Endothelial cell of umbilical vein (primary cell): ENCODE results near the gene PSAPL1. TPM values are rescaled to one million over a fixed set of nuclear protein-coding genes. Genes with fewer than 3 reads are reported as not detected.

Experiments used
- BruUV-seq: library from RNA; stranded (reverse); fragments of 400-500 nt; replicated peaks from 2 replicates; lab custom pipeline; 2021; lab: Mats Ljungman, UMichigan
- CTCF ChIA-PET: fragments of 300-600, 350-600 bp; sonication (Branson Sonifier 250); formaldehyde crosslinking; loops from one replicate; lab custom pipeline; 2021; ENCODE audit warnings: antibody characterized with exemption, inconsistent platforms; lab: Charles Lee
- POLR2A ChIA-PET: fragments of 300-600, 350-600 bp; sonication (Branson Sonifier 250); formaldehyde crosslinking; loops from one replicate; lab custom pipeline; 2021; ENCODE audit warnings: antibody characterized with exemption, inconsistent platforms; lab: Charles Lee
- DNase-seq: peaks from one replicate; pipeline ENCODE4 v3.0.0-alpha.2; 2011; ENCODE audit warnings: low read depth, low spot score
- FAIRE-seq: peaks from 2 replicates; lab custom pipeline; 2011; peaks lifted over from hg19 to GRCh38; lab: Jason Lieb, UNC
- H2AFZ ChIP-seq: 2 replicates; pipeline ENCODE4 v1.6.0; 2012; ENCODE audit warnings: low read depth, low read length, control low read depth, inconsistent platforms
- H3K27ac ChIP-seq: 2 replicates; pipeline ENCODE4 v1.5.1; 2011; ENCODE audit warnings: low read depth, mild to moderate bottlenecking, control low read depth, low read length, moderate library complexity; ENCODE audit not compliant: insufficient read depth
- H3K27me3 ChIP-seq, 2 experiments: 2 replicates each; pipeline versions ENCODE4 v1.6.0 to v1.6.1; 2011; ENCODE audit warnings: low read length in 2 of 2, mixed read lengths in 1 of 2; ENCODE audit not compliant: control insufficient read depth in 2 of 2, insufficient read depth in 2 of 2
- H3K36me3 ChIP-seq, 2 experiments: 2 replicates in 1 of 2; 3 replicates in 1 of 2; pipeline ENCODE4 v1.5.1; 2011; ENCODE audit warnings: low read length in 2 of 2, mild to moderate bottlenecking in 1 of 2, moderate library complexity in 1 of 2; ENCODE audit not compliant: control insufficient read depth in 2 of 2, insufficient read depth in 2 of 2; ENCODE audit errors: extremely low read depth in 1 of 2
- H3K4me1 ChIP-seq: 3 replicates; pipeline ENCODE4 v1.5.1; 2011; ENCODE audit warnings: mild to moderate bottlenecking, low read length; ENCODE audit not compliant: control insufficient read depth, insufficient read depth; ENCODE audit errors: extremely low read depth
- H3K4me2 ChIP-seq: 2 replicates; pipeline ENCODE4 v1.6.1; 2011; ENCODE audit warnings: low read length, control low read depth, mixed read lengths; ENCODE audit not compliant: insufficient read depth
- H3K4me3 ChIP-seq, 3 experiments: fragments of 200-600 bp in 1 of 3; sonication (generic), shearing (Covaris generic) in 1 of 3; replicated peaks in 1 of 3; 2 replicates each; pipeline ENCODE4 v1.5.1; 2011 to 2016; ENCODE audit warnings: control low read depth in 3 of 3, low read length in 3 of 3, mild to moderate bottlenecking in 2 of 3, inconsistent platforms in 1 of 3, low read depth in 1 of 3, moderate library complexity in 1 of 3; ENCODE audit not compliant: insufficient read depth in 1 of 3
- H3K79me2 ChIP-seq: 2 replicates; pipeline ENCODE4 v1.6.0; 2012; ENCODE audit warnings: low read length, inconsistent platforms; ENCODE audit not compliant: control insufficient read depth, insufficient read depth
- H3K9ac ChIP-seq: replicated peaks from 2 replicates; pipeline ENCODE3; 2011; ENCODE audit warnings: low read length, control low read depth; ENCODE audit not compliant: insufficient read depth; ENCODE audit errors: extremely low read depth
- H3K9me1 ChIP-seq: replicated peaks from 3 replicates; pipeline ENCODE4 v1.6.0; 2011; ENCODE audit warnings: mild to moderate bottlenecking, low read length; ENCODE audit not compliant: control insufficient read depth, insufficient read depth; ENCODE audit errors: extremely low read depth
- H3K9me3 ChIP-seq: replicated peaks from 2 replicates; pipeline ENCODE4 v1.5.1; 2012; ENCODE audit warnings: low read length, inconsistent platforms; ENCODE audit not compliant: control insufficient read depth, insufficient read depth
- H4K20me1 ChIP-seq: replicated peaks from 2 replicates; pipeline ENCODE3; 2011; ENCODE audit warnings: mild to moderate bottlenecking, low read length; ENCODE audit not compliant: control insufficient read depth, insufficient read depth; ENCODE audit errors: extremely low read depth
- CTCF ChIP-seq, 2 donors: IDR thresholded peaks; 1 replicate in 1 of 2; 2 replicates in 1 of 2; pipeline ENCODE4 v1.5.1; 2011; ENCODE audit warnings: low read length in 2 of 2, mild to moderate bottlenecking in 2 of 2, moderate library complexity in 2 of 2, control low read depth in 1 of 2, inconsistent platforms in 1 of 2, low read depth in 1 of 2; ENCODE audit not compliant: insufficient read depth in 1 of 2; ENCODE audit errors: extremely low read depth in 1 of 2
- EZH2 ChIP-seq: IDR thresholded peaks from 2 replicates; pipeline ENCODE4 v1.6.1; 2012; ENCODE audit warnings: borderline replicate concordance, low read depth, mild to moderate bottlenecking, moderate library complexity, low read length, inconsistent platforms; ENCODE audit not compliant: severe bottlenecking
- FOS ChIP-seq: IDR thresholded peaks from 2 replicates; pipeline ENCODE4 v1.6.1; 2011; ENCODE audit warnings: mild to moderate bottlenecking, low read length, moderate library complexity, borderline replicate concordance; ENCODE audit not compliant: insufficient read depth
- GATA2 ChIP-seq: IDR thresholded peaks from 2 replicates; pipeline ENCODE4 v1.7.0; 2011; ENCODE audit warnings: low read depth, mild to moderate bottlenecking, moderate library complexity, mixed read lengths, low read length; ENCODE audit not compliant: insufficient read length, insufficient read depth
- JUN ChIP-seq: IDR thresholded peaks from 2 replicates; pipeline ENCODE4 v1.6.1; 2011; ENCODE audit warnings: borderline replicate concordance, low read depth; ENCODE audit not compliant: insufficient read length, insufficient read depth
- MAX ChIP-seq: IDR thresholded peaks from 2 replicates; pipeline ENCODE4 v1.6.1; 2011; ENCODE audit not compliant: insufficient read depth, insufficient read length
- MYC ChIP-seq: IDR thresholded peaks from one replicate; pipeline ENCODE4 v1.6.1; 2011; ENCODE audit warnings: mild to moderate bottlenecking, low read depth, low read length
- POLR2A ChIP-seq: IDR thresholded peaks from 2 replicates; pipeline ENCODE4 v1.6.1; 2012; ENCODE audit warnings: low read depth, mild to moderate bottlenecking, control low read depth, low read length
- POLR2AphosphoS5 ChIP-seq: IDR thresholded peaks from 2 replicates; pipeline ENCODE4 v1.6.1; 2012; ENCODE audit warnings: low read depth, mild to moderate bottlenecking, control low read depth, low read length, moderate library complexity; ENCODE audit not compliant: insufficient read depth
- dilution Hi-C: fragments of 300-500 bp; cut with MboI; formaldehyde crosslinking; loops from one replicate; pipeline ENCODE4 v1.15.0; 2019; ENCODE audit warnings: low sequenced_read_pairs; ENCODE audit not compliant: extremely low pct_ligation_motif_present
- intact Hi-C: fragments of 100-400 bp; cut with micrococcal nuclease; formaldehyde crosslinking; loops from one replicate; pipeline ENCODE4 v1.10.0; 2022
- polyA plus RNA-seq, 4 experiments: library from polyadenylated mRNA; depleted of rRNA in 3 of 4; stranded (reverse) in 3 of 4; unstranded in 1 of 4; fragments of >200 nt; gene quantifications; 2 replicates each; pipeline versions ENCODE4 v1.2.1 to v1.2.3, GENCODE V29; 2011 to 2012; ENCODE audit warnings: missing spikeins in 1 of 4
- total RNA-seq: library from RNA; stranded (reverse); gene quantifications from 2 replicates; pipeline ENCODE4 v1.2.3, GENCODE V29; 2021

The PSAPL1 gene
- total and polyA plus RNA-seq, 2 donors (not counting 3 experiments of a cell fraction or from before 2014, with no cell fraction given): not detected

GRCh38 chr4:7424553-7425111 lies 10.1 kb downstream of the PSAPL1 start:
- Histone ChIP-seq H3K9me3 (no peaks in the 10 kb centered on the region), H3K9ac (no peak overlapping the region), H4K20me1 (no peaks in the 10 kb centered on the region), H3K79me2 (no peaks in the 10 kb centered on the region), H3K4me3 (no peak overlapping the region), H3K27ac (no peak overlapping the region), H3K4me1 (no peaks in the 10 kb centered on the region), H3K4me2 (no peak overlapping the region), H3K36me3 (no peaks in the 10 kb centered on the region), H2AFZ (no peak overlapping the region), H3K9me1 (no peaks in the 10 kb centered on the region), H3K27me3 (no peaks in the 10 kb centered on the region)
- TF ChIP-seq FOS (no peak), POLR2AphosphoS5 (no peak), MAX (no peak), CTCF (IDR thresholded peaks at IDR 0.05; ENCODE audit: extremely low read depth in 1 of 2, insufficient read depth in 1 of 2, low read depth in 1 of 2, low read length in 2 of 2) (no peak), JUN (no peak), EZH2 (no peak), POLR2A (no peak), MYC (no peak), GATA2 (no peak)
- POLR2A ChIA-PET: no interaction called here
- DNase-seq (no peak), FAIRE-seq (no peak)
- dilution Hi-C loops (no loop called here), intact Hi-C loops (no loop called here)
- BruUV-seq: no TSS peak
- CTCF ChIA-PET: no interaction called here
